K562 (cell line): ENCODE data around the gene NUP205. TPM values are rescaled to one million over a fixed set of nuclear protein-coding genes. Genes with fewer than 3 reads are reported as not detected.

ENCODE experiments used
- BMI1 ChIP-seq: fragments of 150-350 bp; IDR thresholded peaks from 2 replicates; pipeline ENCODE4 v1.6.1; 2014; ENCODE audit warnings: low read length
- BRCA1 ChIP-seq, 2 experiments: fragments of 450-650 bp in 1 of 2; sonication (generic) in 1 of 2; formaldehyde crosslinking in 1 of 2; IDR thresholded peaks; 2 replicates each; pipeline versions ENCODE4 v1.5.0 to v1.6.1; 2017 to 2020; ENCODE audit warnings: mild to moderate bottlenecking in 1 of 2, missing genetic modification reagents in 1 of 2
- CAMTA2 ChIP-seq: fragments of 250-450 bp; sonication (Bioruptor Pico); conservative IDR thresholded peaks from 2 replicates; pipeline ENCODE4 v1.5.1; 2022
- ETV6 ChIP-seq, 3 experiments: fragments of 150-350 bp in 1 of 3; sonication (generic) in 1 of 3; formaldehyde crosslinking in 1 of 3; IDR thresholded peaks; 2 replicates each; pipeline versions ENCODE4 v1.6.1 to v1.8.0; 2014 to 2022; ENCODE audit warnings: borderline replicate concordance in 2 of 3, low read depth in 2 of 3, antibody characterized with exemption in 1 of 3, low read length in 1 of 3, mild to moderate bottlenecking in 1 of 3, missing genetic modification reagents in 1 of 3
- MTA3 ChIP-seq: fragments of 450-650 bp; formaldehyde crosslinking; IDR thresholded peaks from 2 replicates; pipeline ENCODE4 v1.6.1; 2017; ENCODE audit warnings: mild to moderate bottlenecking, borderline replicate concordance
- PCBP1 ChIP-seq: fragments of 200-400 bp; formaldehyde crosslinking; IDR thresholded peaks from 2 replicates; pipeline ENCODE4 v1.6.1; 2018; ENCODE audit warnings: mild to moderate bottlenecking, low read depth, low read length; ENCODE audit not compliant: poor library complexity, severe bottlenecking
- PHTF2 ChIP-seq: fragments of 250-450 bp; sonication (Bioruptor Pico); IDR thresholded peaks from 2 replicates; pipeline ENCODE4 v1.5.0; 2021; ENCODE audit warnings: mild to moderate bottlenecking
- POLR3G ChIP-seq: IDR thresholded peaks from 2 replicates; pipeline ENCODE4 v1.6.1; 2011; ENCODE audit not compliant: insufficient read length, insufficient replicate concordance; ENCODE audit errors: extremely low read depth
- SRF ChIP-seq, 2 experiments: fragments of 250-450, 450-650 bp in 1 of 2; sonication (Bioruptor Pico) in 1 of 2; sonication (generic) in 1 of 2; formaldehyde crosslinking; IDR thresholded peaks; 2 replicates each; pipeline versions ENCODE4 v1.5.0 to v1.5.1; 2020 to 2022; ENCODE audit warnings: mild to moderate bottlenecking in 1 of 2, missing genetic modification reagents in 1 of 2
- SRSF3 ChIP-seq: fragments of 200-400 bp; formaldehyde crosslinking; IDR thresholded peaks from 2 replicates; pipeline ENCODE4 v1.6.1; 2016; ENCODE audit warnings: mild to moderate bottlenecking, low read length, moderate library complexity; ENCODE audit not compliant: insufficient read depth
- TCF7L2 ChIP-seq: fragments of 150-350 bp; IDR thresholded peaks from 2 replicates; pipeline ENCODE4 v1.6.1; 2016; ENCODE audit warnings: low read depth, mild to moderate bottlenecking, low read length, moderate library complexity
- TRIM24 ChIP-seq, 2 experiments: fragments of 450-650 bp; IDR thresholded peaks; 2 replicates each; pipeline ENCODE4 v1.6.1; 2016
- ZNF263 ChIP-seq: sonication (generic); formaldehyde crosslinking; IDR thresholded peaks from 2 replicates; pipeline ENCODE4 v1.8.0; 2022; ENCODE audit warnings: mild to moderate bottlenecking, missing genetic modification reagents, borderline replicate concordance
- polyA plus RNA-seq, 8 experiments: library from polyadenylated mRNA; depleted of rRNA in 4 of 8; stranded (reverse) in 5 of 8; unstranded in 3 of 8; fragments of >200 nt; fragmentation: Nextera tagmentation in 2 of 8; fragmentation: Illumina TruSeq in 1 of 8; extraction: Ambion mirVana in 2 of 8; extraction: Trizol in 1 of 8; gene quantifications; 2 replicates each; pipeline versions ENCODE4 v1.2.1 to v1.2.3, GENCODE V29; 2011 to 2014; ENCODE audit warnings: inconsistent platforms in 1 of 8, missing spikeins in 1 of 8
- total RNA-seq, 7 experiments: library from RNA; depleted of rRNA in 6 of 7; stranded (reverse); fragments of >200 nt in 6 of 7; fragmentation: Illumina TruSeq in 2 of 7; extraction: Trizol in 2 of 7; gene quantifications; 2 replicates each; pipeline versions ENCODE4 v1.2.1 to v1.2.3, GENCODE V29; 2011 to 2021; ENCODE audit warnings: low replicate concordance in 1 of 7
- TF ChIP-seq, protein P1 (sequence below): fragments of 250-450 bp; sonication (Bioruptor Pico); IDR thresholded peaks from 2 replicates; pipeline ENCODE4 v1.8.0; 2022; ENCODE audit warnings: inconsistent platforms
- TF ChIP-seq, protein P2 (sequence below), 2 experiments: fragments of 450-650 bp; IDR thresholded peaks; 2 replicates each; pipeline ENCODE4 v1.6.1; 2018; ENCODE audit warnings: mild to moderate bottlenecking in 2 of 2, low read depth in 1 of 2; ENCODE audit not compliant: partially characterized antibody in 2 of 2
- TF ChIP-seq, protein P3 (sequence below): fragments of 450-650 bp; IDR thresholded peaks from 2 replicates; pipeline ENCODE4 v1.6.1; 2016; ENCODE audit warnings: borderline replicate concordance

NUP205 gene
- total and polyA plus RNA-seq, 9 of the 15 experiments (the other 6 are each of a cell fraction or from before 2014, with no cell fraction given), result 101 to 282 (median 193) TPM

DNA sequence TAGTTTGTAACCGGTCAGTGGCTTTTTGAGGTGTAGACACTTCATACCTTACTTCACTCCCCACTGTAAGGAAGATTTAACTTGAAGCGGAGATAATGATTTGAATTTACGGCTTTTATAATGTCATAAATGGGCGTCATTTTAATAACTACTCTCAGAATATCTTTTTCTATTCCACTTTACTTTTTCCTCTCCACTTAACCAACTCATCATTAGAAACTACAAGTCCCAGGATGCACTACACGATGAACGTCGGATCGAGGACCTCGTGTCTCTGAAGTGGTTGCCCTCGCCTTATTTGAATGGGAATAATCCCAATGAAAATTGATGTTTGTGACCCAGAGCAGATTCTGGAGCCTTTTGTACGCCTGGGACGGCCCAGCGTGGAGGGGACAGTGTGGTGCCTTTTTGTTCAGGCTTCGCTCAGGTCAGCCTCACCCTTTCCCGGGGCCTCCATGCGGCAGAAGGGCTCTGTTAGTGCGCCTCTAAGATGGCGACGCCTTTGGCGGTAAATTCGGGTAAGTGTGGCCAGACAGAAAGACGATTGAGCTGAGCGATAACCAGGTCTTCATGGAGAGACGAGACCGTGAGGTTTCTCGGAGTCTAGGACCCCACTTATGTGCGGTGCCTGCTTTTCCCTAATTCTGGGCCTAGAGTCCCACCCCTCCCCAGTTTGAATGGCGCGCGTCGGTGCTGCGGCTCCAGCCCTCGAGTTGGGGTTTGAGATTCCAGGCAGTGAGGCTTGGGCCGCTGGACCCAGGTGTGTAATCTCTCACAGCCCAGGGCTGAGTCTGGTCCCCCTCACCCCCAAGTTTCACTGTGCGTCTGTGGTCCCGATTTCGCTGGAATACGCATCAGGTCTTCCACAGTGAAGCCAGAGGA lies at the start of gene NUP205 (continued):
- TF ChIP-seq PCBP1 (no peak), CAMTA2 (CRISPR knock-in tag) (no peak), TRIM24 (IDR thresholded peaks at IDR 0.05) (peak; percentile 4 to 33; a peak in 3 of 4 replicates), MTA3 (peak; percentile 66), SRF (CRISPR knock-in tag; IDR thresholded peaks at IDR 0.05) (no peak), POLR3G (no peak), TCF7L2 (no peak), BMI1 (no peak), BRCA1 (IDR thresholded peaks at IDR 0.05) (no peak), BRCA1 (CRISPR knock-in tag; IDR thresholded peaks at IDR 0.05) (no peak), ETV6 (IDR thresholded peaks at IDR 0.05; ENCODE audit: borderline replicate concordance in 1 of 2, low read depth in 2 of 2, low read length in 1 of 2) (0 out of 4 replicates have a peak, but pooled peaks of 1 of the 2 experiments have one; percentile 29), ETV6 (CRISPR knock-in tag; IDR thresholded peaks at IDR 0.05; ENCODE audit: borderline replicate concordance) (peak; percentile 66; the same call in 1 of the 2 replicates), SRSF3 (peak; percentile 76; the same call in 1 of the 2 replicates), PHTF2 (CRISPR knock-in tag) (0 out of 2 replicates have a peak, but pooled peaks have one; percentile 51), ZNF263 (CRISPR knock-in tag) (no peak)
- TF ChIP-seq, protein P1, sequence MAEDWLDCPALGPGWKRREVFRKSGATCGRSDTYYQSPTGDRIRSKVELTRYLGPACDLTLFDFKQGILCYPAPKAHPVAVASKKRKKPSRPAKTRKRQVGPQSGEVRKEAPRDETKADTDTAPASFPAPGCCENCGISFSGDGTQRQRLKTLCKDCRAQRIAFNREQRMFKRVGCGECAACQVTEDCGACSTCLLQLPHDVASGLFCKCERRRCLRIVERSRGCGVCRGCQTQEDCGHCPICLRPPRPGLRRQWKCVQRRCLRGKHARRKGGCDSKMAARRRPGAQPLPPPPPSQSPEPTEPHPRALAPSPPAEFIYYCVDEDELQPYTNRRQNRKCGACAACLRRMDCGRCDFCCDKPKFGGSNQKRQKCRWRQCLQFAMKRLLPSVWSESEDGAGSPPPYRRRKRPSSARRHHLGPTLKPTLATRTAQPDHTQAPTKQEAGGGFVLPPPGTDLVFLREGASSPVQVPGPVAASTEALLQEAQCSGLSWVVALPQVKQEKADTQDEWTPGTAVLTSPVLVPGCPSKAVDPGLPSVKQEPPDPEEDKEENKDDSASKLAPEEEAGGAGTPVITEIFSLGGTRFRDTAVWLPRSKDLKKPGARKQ (CRISPR knock-in tag), result no peak
- TF ChIP-seq, protein P2, sequence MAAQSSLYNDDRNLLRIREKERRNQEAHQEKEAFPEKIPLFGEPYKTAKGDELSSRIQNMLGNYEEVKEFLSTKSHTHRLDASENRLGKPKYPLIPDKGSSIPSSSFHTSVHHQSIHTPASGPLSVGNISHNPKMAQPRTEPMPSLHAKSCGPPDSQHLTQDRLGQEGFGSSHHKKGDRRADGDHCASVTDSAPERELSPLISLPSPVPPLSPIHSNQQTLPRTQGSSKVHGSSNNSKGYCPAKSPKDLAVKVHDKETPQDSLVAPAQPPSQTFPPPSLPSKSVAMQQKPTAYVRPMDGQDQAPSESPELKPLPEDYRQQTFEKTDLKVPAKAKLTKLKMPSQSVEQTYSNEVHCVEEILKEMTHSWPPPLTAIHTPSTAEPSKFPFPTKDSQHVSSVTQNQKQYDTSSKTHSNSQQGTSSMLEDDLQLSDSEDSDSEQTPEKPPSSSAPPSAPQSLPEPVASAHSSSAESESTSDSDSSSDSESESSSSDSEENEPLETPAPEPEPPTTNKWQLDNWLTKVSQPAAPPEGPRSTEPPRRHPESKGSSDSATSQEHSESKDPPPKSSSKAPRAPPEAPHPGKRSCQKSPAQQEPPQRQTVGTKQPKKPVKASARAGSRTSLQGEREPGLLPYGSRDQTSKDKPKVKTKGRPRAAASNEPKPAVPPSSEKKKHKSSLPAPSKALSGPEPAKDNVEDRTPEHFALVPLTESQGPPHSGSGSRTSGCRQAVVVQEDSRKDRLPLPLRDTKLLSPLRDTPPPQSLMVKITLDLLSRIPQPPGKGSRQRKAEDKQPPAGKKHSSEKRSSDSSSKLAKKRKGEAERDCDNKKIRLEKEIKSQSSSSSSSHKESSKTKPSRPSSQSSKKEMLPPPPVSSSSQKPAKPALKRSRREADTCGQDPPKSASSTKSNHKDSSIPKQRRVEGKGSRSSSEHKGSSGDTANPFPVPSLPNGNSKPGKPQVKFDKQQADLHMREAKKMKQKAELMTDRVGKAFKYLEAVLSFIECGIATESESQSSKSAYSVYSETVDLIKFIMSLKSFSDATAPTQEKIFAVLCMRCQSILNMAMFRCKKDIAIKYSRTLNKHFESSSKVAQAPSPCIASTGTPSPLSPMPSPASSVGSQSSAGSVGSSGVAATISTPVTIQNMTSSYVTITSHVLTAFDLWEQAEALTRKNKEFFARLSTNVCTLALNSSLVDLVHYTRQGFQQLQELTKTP (IDR thresholded peaks at IDR 0.05; ENCODE audit: low read depth in 1 of 2, partially characterized antibody in 2 of 2), result peak; percentile 60 to 91
- TF ChIP-seq, protein P3, sequence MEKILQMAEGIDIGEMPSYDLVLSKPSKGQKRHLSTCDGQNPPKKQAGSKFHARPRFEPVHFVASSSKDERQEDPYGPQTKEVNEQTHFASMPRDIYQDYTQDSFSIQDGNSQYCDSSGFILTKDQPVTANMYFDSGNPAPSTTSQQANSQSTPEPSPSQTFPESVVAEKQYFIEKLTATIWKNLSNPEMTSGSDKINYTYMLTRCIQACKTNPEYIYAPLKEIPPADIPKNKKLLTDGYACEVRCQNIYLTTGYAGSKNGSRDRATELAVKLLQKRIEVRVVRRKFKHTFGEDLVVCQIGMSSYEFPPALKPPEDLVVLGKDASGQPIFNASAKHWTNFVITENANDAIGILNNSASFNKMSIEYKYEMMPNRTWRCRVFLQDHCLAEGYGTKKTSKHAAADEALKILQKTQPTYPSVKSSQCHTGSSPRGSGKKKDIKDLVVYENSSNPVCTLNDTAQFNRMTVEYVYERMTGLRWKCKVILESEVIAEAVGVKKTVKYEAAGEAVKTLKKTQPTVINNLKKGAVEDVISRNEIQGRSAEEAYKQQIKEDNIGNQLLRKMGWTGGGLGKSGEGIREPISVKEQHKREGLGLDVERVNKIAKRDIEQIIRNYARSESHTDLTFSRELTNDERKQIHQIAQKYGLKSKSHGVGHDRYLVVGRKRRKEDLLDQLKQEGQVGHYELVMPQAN, result peak; percentile 92
